Stomach (tissue), 4 donors: ENCODE results near the gene CCDC136.

Experiments used
- EP300 ChIP-seq: sonication (generic); formaldehyde crosslinking; IDR thresholded peaks from one replicate; pipeline ENCODE4 v1.6.1; 2017; ENCODE audit warnings: antibody characterized with exemption
- POLR2A ChIP-seq, 4 donors: fragments of 450-650 bp; IDR thresholded peaks; one replicate each; pipeline ENCODE4 v1.6.1; 2016; ENCODE audit warnings: antibody characterized with exemption in 4 of 4, control low read depth in 2 of 4, mild to moderate bottlenecking in 1 of 4, moderate library complexity in 1 of 4
- POLR2AphosphoS5 ChIP-seq, 3 donors: sonication (generic); formaldehyde crosslinking; IDR thresholded peaks; one replicate each; pipeline ENCODE4 v1.6.1; 2016; ENCODE audit warnings: antibody characterized with exemption in 3 of 3
- TF ChIP-seq, protein P1 (sequence below), 7 experiments: fragments of 450-650 bp in 4 of 7; fragments of 200-600 bp in 3 of 7; sonication (generic) in 3 of 7; IDR thresholded peaks; one replicate each; pipeline ENCODE4 v1.5.1; 2016 to 2019; ENCODE audit warnings: antibody characterized with exemption in 7 of 7, control low read depth in 2 of 7, mild to moderate bottlenecking in 1 of 7

DNA sequence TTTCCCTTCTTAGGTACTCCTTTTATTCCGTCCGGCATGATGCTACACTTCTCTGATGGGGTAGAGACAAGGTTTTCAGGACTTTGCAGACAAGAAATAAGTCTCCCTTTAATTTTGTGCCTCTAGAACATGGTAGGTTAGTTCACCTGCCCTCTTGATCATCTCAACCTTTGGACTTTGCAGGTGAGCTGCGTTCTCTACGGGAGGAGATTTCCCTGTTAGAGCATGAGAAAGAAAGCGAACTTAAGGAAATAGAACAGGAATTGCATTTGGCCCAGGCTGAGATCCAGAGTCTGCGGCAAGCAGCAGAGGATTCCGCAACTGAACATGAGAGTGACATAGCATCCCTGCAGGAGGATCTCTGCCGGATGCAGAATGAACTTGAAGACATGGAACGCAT is 9.2 kb downstream of the CCDC136 start:
- TF ChIP-seq, protein P1, sequence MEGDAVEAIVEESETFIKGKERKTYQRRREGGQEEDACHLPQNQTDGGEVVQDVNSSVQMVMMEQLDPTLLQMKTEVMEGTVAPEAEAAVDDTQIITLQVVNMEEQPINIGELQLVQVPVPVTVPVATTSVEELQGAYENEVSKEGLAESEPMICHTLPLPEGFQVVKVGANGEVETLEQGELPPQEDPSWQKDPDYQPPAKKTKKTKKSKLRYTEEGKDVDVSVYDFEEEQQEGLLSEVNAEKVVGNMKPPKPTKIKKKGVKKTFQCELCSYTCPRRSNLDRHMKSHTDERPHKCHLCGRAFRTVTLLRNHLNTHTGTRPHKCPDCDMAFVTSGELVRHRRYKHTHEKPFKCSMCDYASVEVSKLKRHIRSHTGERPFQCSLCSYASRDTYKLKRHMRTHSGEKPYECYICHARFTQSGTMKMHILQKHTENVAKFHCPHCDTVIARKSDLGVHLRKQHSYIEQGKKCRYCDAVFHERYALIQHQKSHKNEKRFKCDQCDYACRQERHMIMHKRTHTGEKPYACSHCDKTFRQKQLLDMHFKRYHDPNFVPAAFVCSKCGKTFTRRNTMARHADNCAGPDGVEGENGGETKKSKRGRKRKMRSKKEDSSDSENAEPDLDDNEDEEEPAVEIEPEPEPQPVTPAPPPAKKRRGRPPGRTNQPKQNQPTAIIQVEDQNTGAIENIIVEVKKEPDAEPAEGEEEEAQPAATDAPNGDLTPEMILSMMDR (IDR thresholded peaks at IDR 0.05), result no peak
- TF ChIP-seq POLR2AphosphoS5 (IDR thresholded peaks at IDR 0.05) (no peak), POLR2A (IDR thresholded peaks at IDR 0.05) (no peak), EP300 (no peak)
